SW 1271 (cell line): Measurements from ENCODE around the gene YAF2.
"Not testable (repeated sequence)": the region's sequence is repeated elsewhere in the genome, so short reads cannot be mapped to it uniquely, and the experiment has no call there.

Experiments
- DNase-seq, 2 experiments: peaks; one replicate each; lab custom pipeline; 2025; lab: John Stamatoyannopoulos, UW

Gene YAF2

GRCh38 chr12:42196723-42197603, 41.1 kb downstream of the YAF2 start:
- DNase-seq: no peak

- no peak for DNase-seq
Observed at GRCh38 chr12:42192686-42193085, 45.4 kb downstream of the YAF2 start.

GRCh38 chr12:42192258-42192657, 45.8 kb downstream of the YAF2 start:
- no peak for DNase-seq

GRCh38 chr12:42190376-42190775, 47.7 kb downstream of the YAF2 start:
- DNase-seq: no peak

- not testable (repeated sequence) for DNase-seq
Observed at GRCh38 chr12:42188275-42188674, 49.8 kb downstream of the YAF2 start.

- no peak for DNase-seq
Observed at GRCh38 chr12:42187799-42188198, 50.2 kb downstream of the YAF2 start.

- DNase-seq: no peak
Observed at GRCh38 chr12:42186793-42187192, 51.3 kb downstream of the YAF2 start.

- DNase-seq: no peak
Observed at GRCh38 chr12:42182394-42182793, 55.7 kb downstream of the YAF2 start.

- DNase-seq: no peak
Observed at GRCh38 chr12:42180990-42181596, 57.0 kb downstream of the YAF2 start.

- DNase-seq: no peak
Observed at GRCh38 chr12:42178101-42178500, 59.9 kb downstream of the YAF2 start.

- no peak for DNase-seq
Observed at GRCh38 chr12:42174978-42175377, 63.1 kb downstream of the YAF2 start.

GRCh38 chr12:42173961-42174521, 64.0 kb downstream of the YAF2 start:
- DNase-seq: no peak

GRCh38 chr12:42172441-42173210, 65.4 kb downstream of the YAF2 start:
- no peak for DNase-seq

- no peak for DNase-seq
Observed at GRCh38 chr12:42167711-42168110, 70.3 kb downstream of the YAF2 start.

GRCh38 chr12:42166501-42166900, 71.5 kb downstream of the YAF2 start:
- DNase-seq: no peak

GRCh38 chr12:42163913-42164312, 74.1 kb downstream of the YAF2 start:
- no peak for DNase-seq

- DNase-seq: no peak
Observed at GRCh38 chr12:42162965-42163364, 75.1 kb downstream of the YAF2 start.

- peak; percentile 11 to 56 for DNase-seq
Observed at GRCh38 chr12:42162193-42162592, 75.9 kb downstream of the YAF2 start.

- DNase-seq: no peak
Observed at GRCh38 chr12:42161529-42161928, 76.5 kb downstream of the YAF2 start.

- DNase-seq: no peak
Observed at GRCh38 chr12:42156232-42156631, 81.8 kb downstream of the YAF2 start.

- DNase-seq: no peak
Observed at GRCh38 chr12:42145552-42146215, 92.4 kb downstream of the YAF2 start.

GRCh38 chr12:42145197-42145549, 92.9 kb downstream of the YAF2 start:
- no peak for DNase-seq
